ENCODE data around the gene ALKBH8. TPM values are rescaled to one million over a fixed set of nuclear protein-coding genes. Genes with fewer than 3 reads are reported as not detected.
A peak's percentile ranks its signal among the peaks of the same experiment; 100 is the strongest.
"Not testable (repeated sequence)": the region's sequence is repeated elsewhere in the genome, so short reads cannot be mapped to it uniquely, and the experiment has no call there.

ALKBH8 gene
- total and polyA plus RNA-seq, 3 donors from 2014 or later = 5.3 to 12.1 (median 7.8) TPM

- WGBS, 2 donors = 49 to 57% methylated on average over 2 of the region's 2 CpGs
- intact Hi-C loops (cut with DNase I; ENCODE audit: low total_unique reads) = no loop called here
- no peak for DNase-seq
- H3K27ac ChIP-seq = peak overlapping the region in 1 of 2 donors; percentile 82
- peaks cover 37% of the 10 kb centered on the region for H3K4me1 ChIP-seq
- H3K4me3 ChIP-seq = no peak overlapping the region
- H3K36me3 ChIP-seq (ENCODE audit: low read depth, missing control alignments) = no peaks in the 10 kb centered on the region
- no peaks in the 10 kb centered on the region for H3K9me3 ChIP-seq
- no peak for TF ChIP-seq POLR2A (IDR thresholded peaks at IDR 0.05)
- no peak for TF ChIP-seq CTCF (IDR thresholded peaks at IDR 0.05)
- H3K27me3 ChIP-seq = no peaks in the 10 kb centered on the region
These were observed 1.0 kb upstream of the ALKBH8 start for GRCh38 chr11:107566569-107566968.

GRCh38 chr11:107565955-107566501 is 493 bp upstream of the ALKBH8 start:
- H3K27ac ChIP-seq = peak overlapping the region; percentile 81 to 82
- H3K27me3 ChIP-seq; H3K9me3 ChIP-seq; intact Hi-C loops (cut with DNase I; ENCODE audit: low total_unique reads); DNase-seq; H3K36me3 ChIP-seq (ENCODE audit: low read depth, missing control alignments): not testable (repeated sequence)
- WGBS, 2 donors = 36 to 53% methylated on average over 9 of the region's 9 CpGs
- peak overlapping the region; percentile 85 to 93 for H3K4me3 ChIP-seq
- H3K4me1 ChIP-seq = peaks cover 33% of the 10 kb centered on the region

- H3K4me3 ChIP-seq = peak overlapping the region; percentile 85 to 93
- H3K4me1 ChIP-seq = peaks cover 31% of the 10 kb centered on the region
- intact Hi-C loops (cut with DNase I; ENCODE audit: low total_unique reads) = no loop called here
- H3K27me3 ChIP-seq = no peaks in the 10 kb centered on the region
- TF ChIP-seq CTCF (IDR thresholded peaks at IDR 0.05) (no peak), POLR2A (IDR thresholded peaks at IDR 0.05) (no peak)
- H3K27ac ChIP-seq = peak overlapping the region in 1 of 2 donors; percentile 82
- no peak for DNase-seq
- H3K9me3 ChIP-seq = no peaks in the 10 kb centered on the region
- WGBS, 2 donors = 2 to 3% methylated on average over 6 of the region's 6 CpGs
- H3K36me3 ChIP-seq (ENCODE audit: low read depth, missing control alignments) = no peaks in the 10 kb centered on the region
These were observed 687 bp downstream of the ALKBH8 start for GRCh38 chr11:107564877-107565218.

- DNase-seq = peak; percentile 68
- intact Hi-C loops (cut with DNase I; ENCODE audit: low total_unique reads) = no loop called here
- no peaks in the 10 kb centered on the region for H3K36me3 ChIP-seq (ENCODE audit: low read depth, missing control alignments)
- H3K4me1 ChIP-seq = peaks cover 23% of the 10 kb centered on the region
- H3K27ac ChIP-seq = no peak overlapping the region
- no peak overlapping the region for H3K4me3 ChIP-seq
- WGBS, 2 donors = 8 to 16% methylated on average over 2 of the region's 2 CpGs
- H3K27me3 ChIP-seq = no peaks in the 10 kb centered on the region
- TF ChIP-seq CTCF (IDR thresholded peaks at IDR 0.05) (peak; percentile 49 to 79 (median 55)), POLR2A (IDR thresholded peaks at IDR 0.05) (no peak)
- H3K9me3 ChIP-seq = no peaks in the 10 kb centered on the region
These were observed 1.8 kb downstream of the ALKBH8 start for GRCh38 chr11:107563702-107564101.

- Histone ChIP-seq H3K27me3 (no peaks in the 10 kb centered on the region), H3K4me3 (no peak overlapping the region), H3K9me3 (no peaks in the 10 kb centered on the region), H3K4me1 (peaks cover 23% of the 10 kb centered on the region), H3K27ac (no peak overlapping the region), H3K36me3 (ENCODE audit: low read depth, missing control alignments) (no peaks in the 10 kb centered on the region)
- no peak for DNase-seq
- 57 to 60% methylated on average over 4 of the region's 4 CpGs for WGBS, 2 donors
- intact Hi-C loops (cut with DNase I; ENCODE audit: low total_unique reads) = no loop called here
- TF ChIP-seq CTCF (IDR thresholded peaks at IDR 0.05) (no peak), POLR2A (IDR thresholded peaks at IDR 0.05) (no peak)
These were observed 2.8 kb downstream of the ALKBH8 start for GRCh38 chr11:107562647-107563208.
